Measurements from ENCODE around the gene TCHP. TPM values are rescaled to one million over a fixed set of nuclear protein-coding genes. Genes with fewer than 3 reads are reported as not detected.
"Not testable (repeated sequence)": the region's sequence is repeated elsewhere in the genome, so short reads cannot be mapped to it uniquely, and the experiment has no call there.

Gene TCHP
- total RNA-seq, 1 donor from 2014 or later = 15.0 TPM

GRCh38 chr12:109892165-109892715, 7.8 kb upstream of the TCHP start:
- H3K27me3 ChIP-seq (ENCODE audit: control insufficient read depth, insufficient read depth, low read length) = no peaks in the 10 kb centered on the region
- no peaks in the 10 kb centered on the region for H3K36me3 ChIP-seq (ENCODE audit: control insufficient read depth, insufficient read depth, low read length)
- no peak for DNase-seq (ENCODE audit: low read depth)
- no peak for TF ChIP-seq CTCF (IDR thresholded peaks at IDR 0.05; ENCODE audit: insufficient read depth, low read length, poor library complexity, severe bottlenecking)
- no peak overlapping the region for H3K4me3 ChIP-seq (ENCODE audit: low read depth, low read length)

- no peak for DNase-seq (ENCODE audit: low read depth)
- Histone ChIP-seq H3K36me3 (ENCODE audit: control insufficient read depth, insufficient read depth, low read length) (no peaks in the 10 kb centered on the region), H3K27me3 (ENCODE audit: control insufficient read depth, insufficient read depth, low read length) (no peaks in the 10 kb centered on the region), H3K4me3 (ENCODE audit: low read depth, low read length) (no peak overlapping the region)
- no peak for TF ChIP-seq CTCF (IDR thresholded peaks at IDR 0.05; ENCODE audit: insufficient read depth, low read length, poor library complexity, severe bottlenecking)
Observed at GRCh38 chr12:109892748-109893147, 7.3 kb upstream of the TCHP start.

GRCh38 chr12:109893261-109893995, 6.6 kb upstream of the TCHP start:
- Histone ChIP-seq H3K4me3 (ENCODE audit: low read depth, low read length) (no peak overlapping the region), H3K27me3 (ENCODE audit: control insufficient read depth, insufficient read depth, low read length) (no peaks in the 10 kb centered on the region), H3K36me3 (ENCODE audit: control insufficient read depth, insufficient read depth, low read length) (no peaks in the 10 kb centered on the region)
- DNase-seq (ENCODE audit: low read depth) = no peak
- TF ChIP-seq CTCF (IDR thresholded peaks at IDR 0.05; ENCODE audit: insufficient read depth, low read length, poor library complexity, severe bottlenecking) = no peak

GRCh38 chr12:109894939-109895338, 5.1 kb upstream of the TCHP start:
- Histone ChIP-seq H3K4me3 (ENCODE audit: low read depth, low read length) (no peak overlapping the region), H3K27me3 (ENCODE audit: control insufficient read depth, insufficient read depth, low read length) (no peaks in the 10 kb centered on the region), H3K36me3 (ENCODE audit: control insufficient read depth, insufficient read depth, low read length) (no peaks in the 10 kb centered on the region)
- DNase-seq (ENCODE audit: low read depth) = no peak
- no peak for TF ChIP-seq CTCF (IDR thresholded peaks at IDR 0.05; ENCODE audit: insufficient read depth, low read length, poor library complexity, severe bottlenecking)

GRCh38 chr12:109896188-109896587, 3.9 kb upstream of the TCHP start:
- no peak for DNase-seq (ENCODE audit: low read depth)
- Histone ChIP-seq H3K36me3 (ENCODE audit: control insufficient read depth, insufficient read depth, low read length) (no peaks in the 10 kb centered on the region), H3K27me3 (ENCODE audit: control insufficient read depth, insufficient read depth, low read length) (no peaks in the 10 kb centered on the region), H3K4me3 (ENCODE audit: low read depth, low read length) (no peak overlapping the region)
- TF ChIP-seq CTCF (IDR thresholded peaks at IDR 0.05; ENCODE audit: insufficient read depth, low read length, poor library complexity, severe bottlenecking) = no peak

- no peak for TF ChIP-seq CTCF (IDR thresholded peaks at IDR 0.05; ENCODE audit: insufficient read depth, low read length, poor library complexity, severe bottlenecking)
- Histone ChIP-seq H3K36me3 (ENCODE audit: control insufficient read depth, insufficient read depth, low read length) (no peaks in the 10 kb centered on the region), H3K27me3 (ENCODE audit: control insufficient read depth, insufficient read depth, low read length) (no peaks in the 10 kb centered on the region), H3K4me3 (ENCODE audit: low read depth, low read length) (no peak overlapping the region)
- no peak for DNase-seq (ENCODE audit: low read depth)
Observed at GRCh38 chr12:109897029-109897428, 3.0 kb upstream of the TCHP start.

- H3K27me3 ChIP-seq (ENCODE audit: control insufficient read depth, insufficient read depth, low read length); H3K36me3 ChIP-seq (ENCODE audit: control insufficient read depth, insufficient read depth, low read length); DNase-seq (ENCODE audit: low read depth): not testable (repeated sequence)
- peak overlapping the region; percentile 62 for H3K4me3 ChIP-seq (ENCODE audit: low read depth, low read length)
Observed at GRCh38 chr12:109899345-109899744, 729 bp upstream of the TCHP start.

All from kidney epithelial cell (primary cell).